Lung (tissue), 12 donors: ENCODE results near the gene CEACAM1. TPM values are rescaled to one million over a fixed set of nuclear protein-coding genes. Genes with fewer than 3 reads are reported as not detected.

Source experiments
- ATAC-seq: fragments of 200-7000 bp; cut with Tn5 transposase; one replicate; pipeline ENCODE4 v1.9.1; 2020; ENCODE audit warnings: moderate number of reproducible peaks; ENCODE audit not compliant: insufficient read depth, low FRiP score
- DNase-seq, 3 donors: peaks; one replicate each; pipeline ENCODE4 v3.0.0-alpha.2; 2013 to 2017
- H3K27ac ChIP-seq, 2 donors: one replicate each; pipeline ENCODE4 v1.5.1; 2013; ENCODE audit warnings: mild to moderate bottlenecking in 2 of 2, moderate library complexity in 2 of 2, control low read depth in 1 of 2, inconsistent platforms in 1 of 2, low read depth in 1 of 2, low read length in 1 of 2
- H3K27me3 ChIP-seq, 3 donors: one replicate each; pipeline ENCODE4 v1.5.1; 2013; ENCODE audit warnings: low read length in 2 of 3; ENCODE audit not compliant: control insufficient read depth in 3 of 3, insufficient read depth in 3 of 3
- H3K36me3 ChIP-seq, 4 donors: one replicate each; pipeline ENCODE4 v1.5.1; 2013; ENCODE audit warnings: low read length in 4 of 4, mild to moderate bottlenecking in 1 of 4, moderate library complexity in 1 of 4; ENCODE audit not compliant: control insufficient read depth in 4 of 4, insufficient read depth in 4 of 4
- H3K4me1 ChIP-seq, 5 donors: one replicate each; pipeline ENCODE4 v1.5.1; 2013; ENCODE audit warnings: low read length in 5 of 5, mild to moderate bottlenecking in 2 of 5, moderate library complexity in 1 of 5; ENCODE audit not compliant: control insufficient read depth in 5 of 5, insufficient read depth in 5 of 5
- H3K4me3 ChIP-seq: one replicate; pipeline ENCODE4 v1.5.1; 2013; ENCODE audit warnings: mild to moderate bottlenecking, control low read depth, moderate library complexity
- H3K9ac ChIP-seq, 2 donors: one replicate each; pipeline ENCODE4 v1.5.1; 2013; ENCODE audit warnings: low read length in 2 of 2, control low read depth in 1 of 2; ENCODE audit not compliant: insufficient read depth in 1 of 2
- H3K9me3 ChIP-seq, 4 donors: one replicate each; pipeline ENCODE4 v1.5.1; 2013; ENCODE audit warnings: low read length in 3 of 4, mild to moderate bottlenecking in 1 of 4, moderate library complexity in 1 of 4; ENCODE audit not compliant: control insufficient read depth in 4 of 4, insufficient read depth in 3 of 4
- CTCF ChIP-seq: IDR thresholded peaks from 2 replicates; pipeline ENCODE4 v1.5.1; 2012; ENCODE audit warnings: mild to moderate bottlenecking; ENCODE audit errors: control extremely low read depth, extremely low read depth
- WGBS, 2 donors: extraction: QIAGEN DNeasy Blood & Tissue Kit; methylation state at CpG; one replicate each; pipeline ENCODE4 v1.1.7; 2013; 5-methylcytosine and 5-hydroxymethylcytosine counted together
- polyA plus RNA-seq, 2 donors: library from polyadenylated mRNA; stranded (reverse); fragments of 200-250 nt; gene quantifications; one replicate each; pipeline ENCODE4 v1.2.1, GENCODE V29; 2013
- total RNA-seq, 2 donors: library from RNA; depleted of rRNA in 1 of 2; stranded (reverse); fragments of >200 nt in 1 of 2; gene quantifications; one replicate each; pipeline ENCODE4 v1.2.1, GENCODE V29; 2014 to 2021
- donor health status: control.
- donor health status: control.
- donor health status: Bipolar disorder and iron deficiency.
- donor health status: healthy.
- donor health status: DM: yes; HTN: yes; CAD: no.

The CEACAM1 gene
- total and polyA plus RNA-seq, 4 donors: 3.6 to 26.8 (median 10.3) TPM

GRCh38 chr19:42512743-42513304 lies 15.5 kb downstream of the CEACAM1 start:
- Histone ChIP-seq H3K27ac (no peak overlapping the region), H3K9me3 (peaks cover 0 to 5% (median 0%) of the 10 kb centered on the region in 4 donors), H3K27me3 (no peaks in the 10 kb centered on the region), H3K4me3 (no peak overlapping the region), H3K36me3 (no peaks in the 10 kb centered on the region), H3K9ac (no peak overlapping the region), H3K4me1 (peaks cover 0 to 8% (median 0%) of the 10 kb centered on the region in 5 donors)
- ATAC-seq (no peak), DNase-seq (no peak)
- TF ChIP-seq CTCF: no peak
- WGBS, 2 donors: 95% methylated on average over 10 of the region's 10 CpGs

DNA sequence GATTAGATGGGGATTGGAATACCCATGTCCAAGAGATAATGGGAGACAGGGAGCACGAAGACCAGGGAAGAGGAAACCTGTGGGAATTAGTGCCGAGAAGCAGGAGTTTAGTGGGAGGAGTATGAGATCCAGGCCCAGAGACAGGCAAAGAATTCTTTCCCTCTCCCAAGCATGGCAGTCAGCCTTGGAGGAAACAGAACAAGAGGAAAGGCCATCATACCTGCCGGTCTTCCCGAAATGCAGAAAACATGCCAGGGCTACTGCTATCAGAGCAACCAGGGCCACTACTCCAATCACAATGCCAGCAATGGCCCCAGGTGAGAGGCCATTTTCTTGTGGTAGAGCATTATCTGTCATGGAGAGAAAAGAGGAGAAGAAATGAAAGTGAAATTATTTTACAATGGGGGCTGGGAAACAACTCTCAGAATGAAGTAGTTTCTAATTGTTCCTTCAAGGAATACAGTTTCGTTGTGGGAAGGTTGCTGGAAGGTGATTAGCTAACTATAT lies 16.1 kb downstream of the CEACAM1 start:
- peaks cover 0 to 5% (median 0%) of the 10 kb centered on the region in 4 donors for H3K9me3 ChIP-seq
- H3K4me3 ChIP-seq: no peak overlapping the region
- no peak overlapping the region for H3K9ac ChIP-seq
- H3K27me3 ChIP-seq: no peaks in the 10 kb centered on the region
- H3K27ac ChIP-seq: no peak overlapping the region
- no peak for TF ChIP-seq CTCF
- DNase-seq: no peak
- H3K36me3 ChIP-seq: no peaks in the 10 kb centered on the region
- H3K4me1 ChIP-seq: peaks cover 0 to 8% (median 0%) of the 10 kb centered on the region in 5 donors
- ATAC-seq: no peak
- WGBS, 2 donors: 85 to 91% methylated on average over 5 of the region's 5 CpGs

DNA sequence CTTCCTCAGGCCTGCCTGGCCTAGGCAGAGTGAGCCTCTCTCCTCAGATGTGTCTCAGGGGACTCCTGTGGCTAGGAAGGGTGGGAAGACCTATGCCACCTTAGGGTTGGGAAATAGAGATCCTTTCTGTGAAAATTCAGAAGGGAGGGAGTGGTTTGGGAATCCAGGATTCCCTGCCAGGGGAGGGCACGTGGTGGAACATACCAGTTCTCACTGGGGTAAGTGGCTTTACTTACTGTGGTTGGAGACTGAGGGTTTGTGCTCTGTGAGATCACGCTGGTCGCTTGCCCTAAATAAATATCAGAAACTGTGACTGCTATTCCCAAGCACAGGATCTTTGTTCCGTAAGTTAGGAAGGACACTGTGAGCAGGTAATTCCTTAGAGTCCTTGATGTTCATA lies 16.9 kb downstream of the CEACAM1 start:
- no peak overlapping the region for H3K4me3 ChIP-seq
- no peak overlapping the region for H3K27ac ChIP-seq
- no peak for ATAC-seq
- H3K9ac ChIP-seq: peak overlapping the region in 1 of 2 donors; percentile 11
- no peaks in the 10 kb centered on the region for H3K36me3 ChIP-seq
- H3K4me1 ChIP-seq: peaks cover 0 to 8% (median 0%) of the 10 kb centered on the region in 5 donors
- no peak for TF ChIP-seq CTCF
- no peaks in the 10 kb centered on the region for H3K27me3 ChIP-seq
- 72 to 77% methylated on average over 4 of the region's 4 CpGs for WGBS, 2 donors
- H3K9me3 ChIP-seq: no peaks in the 10 kb centered on the region
- peak in 1 of 3 donors; percentile 22 for DNase-seq
